ENCODE measurements around the gene KRTAP5-1.

DNA sequence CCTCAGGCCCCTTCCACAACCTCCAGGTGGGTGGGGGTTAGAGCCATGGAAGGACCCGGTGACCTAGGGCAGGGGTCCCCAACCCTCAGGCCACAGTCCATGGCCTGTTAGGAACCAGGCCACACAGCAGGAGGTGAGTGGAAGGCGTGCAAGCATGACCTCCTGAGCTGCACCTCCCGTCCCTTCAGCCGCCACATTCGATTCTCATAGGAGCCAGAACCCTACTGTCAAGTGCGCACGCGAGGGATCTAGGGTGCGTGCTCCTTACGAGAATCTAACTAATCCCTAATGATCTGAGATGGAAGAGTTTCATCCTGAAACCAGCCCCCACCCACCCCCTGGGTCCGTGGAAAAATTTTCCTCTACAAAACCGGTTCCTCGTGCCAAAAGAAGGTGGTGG, 40.5 kb upstream of the KRTAP5-1 start:
- TF ChIP-seq, protein P1, sequence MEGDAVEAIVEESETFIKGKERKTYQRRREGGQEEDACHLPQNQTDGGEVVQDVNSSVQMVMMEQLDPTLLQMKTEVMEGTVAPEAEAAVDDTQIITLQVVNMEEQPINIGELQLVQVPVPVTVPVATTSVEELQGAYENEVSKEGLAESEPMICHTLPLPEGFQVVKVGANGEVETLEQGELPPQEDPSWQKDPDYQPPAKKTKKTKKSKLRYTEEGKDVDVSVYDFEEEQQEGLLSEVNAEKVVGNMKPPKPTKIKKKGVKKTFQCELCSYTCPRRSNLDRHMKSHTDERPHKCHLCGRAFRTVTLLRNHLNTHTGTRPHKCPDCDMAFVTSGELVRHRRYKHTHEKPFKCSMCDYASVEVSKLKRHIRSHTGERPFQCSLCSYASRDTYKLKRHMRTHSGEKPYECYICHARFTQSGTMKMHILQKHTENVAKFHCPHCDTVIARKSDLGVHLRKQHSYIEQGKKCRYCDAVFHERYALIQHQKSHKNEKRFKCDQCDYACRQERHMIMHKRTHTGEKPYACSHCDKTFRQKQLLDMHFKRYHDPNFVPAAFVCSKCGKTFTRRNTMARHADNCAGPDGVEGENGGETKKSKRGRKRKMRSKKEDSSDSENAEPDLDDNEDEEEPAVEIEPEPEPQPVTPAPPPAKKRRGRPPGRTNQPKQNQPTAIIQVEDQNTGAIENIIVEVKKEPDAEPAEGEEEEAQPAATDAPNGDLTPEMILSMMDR (IDR thresholded peaks at IDR 0.05; ENCODE audit: low read length): no peak
- no peak for TF ChIP-seq EZH2 (optimal IDR thresholded peaks at IDR 0.05; ENCODE audit: low read depth, low read length)
- TF ChIP-seq EZH2phosphoT487 (IDR thresholded peaks at IDR 0.05; ENCODE audit: low read length): no peak

Data from MM.1S (cell line).